GM12874 (cell line): ENCODE measurements around the gene CGB2.
"Not testable (repeated sequence)": the region's sequence is repeated elsewhere in the genome, so short reads cannot be mapped to it uniquely, and the experiment has no call there.

Source experiments
- CTCF ChIP-seq: IDR thresholded peaks from 2 replicates; pipeline ENCODE4 v1.5.1; 2011; ENCODE audit warnings: low read depth, mild to moderate bottlenecking, control low read depth, low read length, moderate library complexity; ENCODE audit not compliant: insufficient read depth

CGB2 gene

GRCh38 chr19:49043548-49043947 lies 11.9 kb downstream of the CGB2 start, which contains the start of gene CGB5:
TSS of gene CGB5 (plus strand) at chr19:49043848. CDS start at chr19:49044210, 362 bp downstream.
- not testable (repeated sequence) for TF ChIP-seq CTCF

- TF ChIP-seq CTCF, result not testable (repeated sequence)
These were observed 17.3 kb downstream of the CGB2 start, which contains the start of gene CGB8 for GRCh38 chr19:49049011-49049410. TSS of gene CGB8 (minus strand) at chr19:49049111. CDS start at chr19:49048739, 372 bp downstream.

GRCh38 chr19:49056101-49056901 lies 24.6 kb downstream of the CGB2 start:
- TF ChIP-seq CTCF, result peak; percentile 28; the same call in 1 of the 2 replicates

GRCh38 chr19:49057636-49058234 lies 26.0 kb downstream of the CGB2 start, which contains the start of gene CGB7:
TSS of gene CGB7 (minus strand) at chr19:49057749. CDS start at chr19:49055375, 2,374 bp downstream.
- no peak for TF ChIP-seq CTCF

- TF ChIP-seq CTCF, result no peak
These were observed 26.9 kb downstream of the CGB2 start for GRCh38 chr19:49058562-49058961.

GRCh38 chr19:49059053-49059452 lies 27.4 kb downstream of the CGB2 start:
- TF ChIP-seq CTCF, result no peak

GRCh38 chr19:49061000-49061399 lies 29.3 kb downstream of the CGB2 start:
- no peak for TF ChIP-seq CTCF
